ENCODE data around the gene YIPF5. TPM values are rescaled to one million over a fixed set of nuclear protein-coding genes. Genes with fewer than 3 reads are reported as not detected.

YIPF5 gene
- total RNA-seq, 1 donor from 2014 or later = 42.5 TPM

GRCh38 chr5:144187699-144188294 is 17.3 kb upstream of the YIPF5 start:
- H3K9me3 Mint-ChIP-seq (ENCODE audit: unreplicated experiment) = no peaks in the 10 kb centered on the region
- H3K4me1 Mint-ChIP-seq (ENCODE audit: low read depth, unreplicated experiment) = no peaks in the 10 kb centered on the region
- H3K27ac Mint-ChIP-seq (ENCODE audit: unreplicated experiment) = no peak overlapping the region

DNA sequence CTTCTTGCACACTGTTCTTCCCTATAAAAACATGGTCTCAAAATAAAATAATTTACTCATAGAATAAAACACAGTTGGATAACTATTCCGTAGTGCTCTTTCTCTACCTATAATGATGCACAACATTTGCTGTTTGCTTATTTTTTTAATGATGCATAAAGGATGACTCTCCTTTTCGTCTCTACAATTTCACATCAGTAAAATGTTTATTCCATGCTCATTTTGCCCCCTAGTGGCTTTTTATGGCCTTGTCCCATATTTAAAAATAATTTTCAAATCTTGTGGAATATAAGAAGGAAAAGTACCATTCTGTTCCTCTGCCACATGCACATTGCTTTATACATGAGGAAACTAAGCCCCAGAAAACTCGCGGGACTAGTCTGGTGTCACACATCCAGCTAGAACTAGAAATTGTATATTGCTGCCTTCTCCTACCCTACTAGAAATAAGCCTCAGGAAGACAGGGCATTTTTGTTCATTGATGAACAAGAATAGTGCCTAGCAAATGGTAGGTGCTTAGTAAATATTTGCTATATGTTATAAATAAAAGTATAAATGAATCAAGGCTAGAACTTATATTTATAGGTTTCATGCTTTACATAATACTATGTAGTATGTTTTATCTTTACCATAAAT is 12.9 kb upstream of the YIPF5 start:
- TF ChIP-seq, protein P1, sequence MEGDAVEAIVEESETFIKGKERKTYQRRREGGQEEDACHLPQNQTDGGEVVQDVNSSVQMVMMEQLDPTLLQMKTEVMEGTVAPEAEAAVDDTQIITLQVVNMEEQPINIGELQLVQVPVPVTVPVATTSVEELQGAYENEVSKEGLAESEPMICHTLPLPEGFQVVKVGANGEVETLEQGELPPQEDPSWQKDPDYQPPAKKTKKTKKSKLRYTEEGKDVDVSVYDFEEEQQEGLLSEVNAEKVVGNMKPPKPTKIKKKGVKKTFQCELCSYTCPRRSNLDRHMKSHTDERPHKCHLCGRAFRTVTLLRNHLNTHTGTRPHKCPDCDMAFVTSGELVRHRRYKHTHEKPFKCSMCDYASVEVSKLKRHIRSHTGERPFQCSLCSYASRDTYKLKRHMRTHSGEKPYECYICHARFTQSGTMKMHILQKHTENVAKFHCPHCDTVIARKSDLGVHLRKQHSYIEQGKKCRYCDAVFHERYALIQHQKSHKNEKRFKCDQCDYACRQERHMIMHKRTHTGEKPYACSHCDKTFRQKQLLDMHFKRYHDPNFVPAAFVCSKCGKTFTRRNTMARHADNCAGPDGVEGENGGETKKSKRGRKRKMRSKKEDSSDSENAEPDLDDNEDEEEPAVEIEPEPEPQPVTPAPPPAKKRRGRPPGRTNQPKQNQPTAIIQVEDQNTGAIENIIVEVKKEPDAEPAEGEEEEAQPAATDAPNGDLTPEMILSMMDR (IDR thresholded peaks at IDR 0.05; ENCODE audit: partially characterized antibody, unreplicated experiment) = peak; percentile 80
- H3K4me1 Mint-ChIP-seq (ENCODE audit: low read depth, unreplicated experiment) = no peaks in the 10 kb centered on the region
- no peaks in the 10 kb centered on the region for H3K36me3 Mint-ChIP-seq (ENCODE audit: unreplicated experiment)
- peaks cover 2% of the 10 kb centered on the region for H3K27me3 Mint-ChIP-seq (ENCODE audit: unreplicated experiment)
- DNase-seq = no peak
- H3K4me3 Mint-ChIP-seq (ENCODE audit: unreplicated experiment) = no peak overlapping the region
- H3K27ac Mint-ChIP-seq (ENCODE audit: unreplicated experiment) = no peak overlapping the region
- H3K9me3 Mint-ChIP-seq (ENCODE audit: unreplicated experiment) = no peaks in the 10 kb centered on the region

More at GRCh38 chr5:144187699-144188294, 17.3 kb upstream of the YIPF5 start:
- no peak overlapping the region for H3K4me3 Mint-ChIP-seq (ENCODE audit: unreplicated experiment)
- H3K27me3 Mint-ChIP-seq (ENCODE audit: unreplicated experiment) = no peaks in the 10 kb centered on the region
- TF ChIP-seq, protein P1 (IDR thresholded peaks at IDR 0.05; ENCODE audit: partially characterized antibody, unreplicated experiment) = no peak
- H3K36me3 Mint-ChIP-seq (ENCODE audit: unreplicated experiment) = no peaks in the 10 kb centered on the region
- DNase-seq = no peak

DNA sequence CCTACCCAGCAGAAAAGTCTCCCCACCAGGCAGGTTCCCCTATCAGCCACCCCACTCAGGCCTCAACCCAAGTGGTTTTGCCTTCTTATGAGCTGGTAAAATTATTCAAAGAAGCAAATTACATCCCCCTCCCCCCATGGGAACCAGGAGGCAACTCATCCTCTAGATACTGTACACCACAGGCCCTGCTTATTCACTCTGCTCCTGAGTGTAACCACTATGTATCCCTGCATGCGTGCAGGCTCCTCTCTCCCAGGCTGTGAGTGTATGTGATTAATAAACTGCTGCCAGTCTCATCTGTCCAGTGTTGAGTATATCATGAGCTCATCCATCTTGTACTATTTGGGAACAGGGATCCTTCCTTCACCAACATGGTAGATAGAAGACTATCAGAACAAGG is 8.8 kb upstream of the YIPF5 start:
- TF ChIP-seq, protein P1 (IDR thresholded peaks at IDR 0.05; ENCODE audit: partially characterized antibody, unreplicated experiment) = no peak
- no peak overlapping the region for H3K27ac Mint-ChIP-seq (ENCODE audit: unreplicated experiment)
- H3K36me3 Mint-ChIP-seq (ENCODE audit: unreplicated experiment) = no peaks in the 10 kb centered on the region
- no peak overlapping the region for H3K4me3 Mint-ChIP-seq (ENCODE audit: unreplicated experiment)
- no peak for DNase-seq
- H3K4me1 Mint-ChIP-seq (ENCODE audit: low read depth, unreplicated experiment) = no peaks in the 10 kb centered on the region
- peaks cover 2% of the 10 kb centered on the region for H3K27me3 Mint-ChIP-seq (ENCODE audit: unreplicated experiment)
- no peaks in the 10 kb centered on the region for H3K9me3 Mint-ChIP-seq (ENCODE audit: unreplicated experiment)

- no peak overlapping the region for H3K4me3 Mint-ChIP-seq (ENCODE audit: unreplicated experiment)
- H3K27me3 Mint-ChIP-seq (ENCODE audit: unreplicated experiment) = peaks cover 2% of the 10 kb centered on the region
- TF ChIP-seq, protein P1 (IDR thresholded peaks at IDR 0.05; ENCODE audit: partially characterized antibody, unreplicated experiment) = no peak
- H3K36me3 Mint-ChIP-seq (ENCODE audit: unreplicated experiment) = no peaks in the 10 kb centered on the region
- H3K4me1 Mint-ChIP-seq (ENCODE audit: low read depth, unreplicated experiment) = no peaks in the 10 kb centered on the region
- H3K27ac Mint-ChIP-seq (ENCODE audit: unreplicated experiment) = no peak overlapping the region
- no peaks in the 10 kb centered on the region for H3K9me3 Mint-ChIP-seq (ENCODE audit: unreplicated experiment)
- DNase-seq = no peak
Observed at GRCh38 chr5:144177548-144177947, 7.1 kb upstream of the YIPF5 start.

DNA sequence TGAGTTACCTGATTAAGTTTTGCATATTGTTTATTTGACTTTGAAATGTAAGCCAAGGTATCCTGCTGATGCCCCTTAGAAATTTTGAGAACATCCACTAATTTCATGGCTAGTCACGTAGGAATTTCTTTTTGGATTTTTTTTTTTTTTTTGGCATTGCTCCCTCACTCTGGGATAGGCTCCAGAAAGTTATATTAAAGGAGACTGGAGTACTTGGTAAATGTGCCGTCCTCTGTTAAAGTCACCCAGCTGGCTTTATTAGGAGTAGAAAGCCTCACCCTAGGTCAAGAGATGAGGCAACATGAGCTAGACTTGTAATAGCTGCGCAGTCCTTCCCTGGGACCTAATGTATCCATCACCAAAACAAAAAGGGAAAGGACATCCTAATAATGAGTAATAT is 3.3 kb upstream of the YIPF5 start:
- Mint-ChIP-seq H3K36me3 (ENCODE audit: unreplicated experiment) (no peaks in the 10 kb centered on the region), H3K4me1 (ENCODE audit: low read depth, unreplicated experiment) (peaks cover 9% of the 10 kb centered on the region), H3K27me3 (ENCODE audit: unreplicated experiment) (no peaks in the 10 kb centered on the region), H3K9me3 (ENCODE audit: unreplicated experiment) (peaks cover 2% of the 10 kb centered on the region), H3K4me3 (ENCODE audit: unreplicated experiment) (no peak overlapping the region), H3K27ac (ENCODE audit: unreplicated experiment) (no peak overlapping the region)
- TF ChIP-seq, protein P1 (IDR thresholded peaks at IDR 0.05; ENCODE audit: partially characterized antibody, unreplicated experiment) = no peak
- no peak for DNase-seq
